Stimulated activated CD8-positive, alpha-beta memory T cell treated with anti-CD3 and anti-CD28 coated beads, Interleukin-7, amount 100 ng/mL, for 24 hours (primary cell): ENCODE measurements around the gene STK24.

Experiments
- DNase-seq: peaks from one replicate; pipeline ENCODE4 v3.0.0-alpha.2; 2020; ENCODE audit warnings: low read depth

Gene STK24

GRCh38 chr13:98471934-98472333 lies 105.0 kb downstream of the STK24 start:
- no peak for DNase-seq

GRCh38 chr13:98470920-98471319 lies 106.0 kb downstream of the STK24 start:
- no peak for DNase-seq

GRCh38 chr13:98468929-98469328 lies 108.0 kb downstream of the STK24 start:
- no peak for DNase-seq

GRCh38 chr13:98468361-98468760 lies 108.5 kb downstream of the STK24 start:
- no peak for DNase-seq

GRCh38 chr13:98467263-98467985 lies 109.5 kb downstream of the STK24 start:
- no peak for DNase-seq

- no peak for DNase-seq
These were observed 110.2 kb downstream of the STK24 start for GRCh38 chr13:98466634-98467236.

- no peak for DNase-seq
These were observed 114.0 kb downstream of the STK24 start for GRCh38 chr13:98462946-98463345.

- DNase-seq: no peak
These were observed 114.5 kb downstream of the STK24 start for GRCh38 chr13:98462241-98462882.

- no peak for DNase-seq
These were observed 115.2 kb downstream of the STK24 start for GRCh38 chr13:98461486-98462240.

GRCh38 chr13:98460516-98460915 lies 116.4 kb downstream of the STK24 start:
- no peak for DNase-seq

GRCh38 chr13:98459721-98460370 lies 117.1 kb downstream of the STK24 start:
- DNase-seq: no peak

GRCh38 chr13:98459171-98459681 lies 117.7 kb downstream of the STK24 start:
- DNase-seq: no peak

- DNase-seq: no peak
These were observed 118.5 kb downstream of the STK24 start for GRCh38 chr13:98458431-98458830.

- no peak for DNase-seq
These were observed 119.9 kb downstream of the STK24 start for GRCh38 chr13:98457053-98457452.

- DNase-seq: no peak
These were observed 120.5 kb downstream of the STK24 start for GRCh38 chr13:98456413-98456845.

- DNase-seq: no peak
These were observed 122.5 kb downstream of the STK24 start for GRCh38 chr13:98454389-98454881.

- DNase-seq: no peak
These were observed 123.8 kb downstream of the STK24 start for GRCh38 chr13:98452851-98453843.

GRCh38 chr13:98451676-98452470 lies 125.0 kb downstream of the STK24 start:
- DNase-seq: no peak

- DNase-seq: no peak
These were observed 126.3 kb downstream of the STK24 start for GRCh38 chr13:98450539-98451111.
